SK-N-SH (cell line): ENCODE results near the gene RNF4. TPM values are rescaled to one million over a fixed set of nuclear protein-coding genes. Genes with fewer than 3 reads are reported as not detected.

Experiments used
- CTCF ChIA-PET: fragments of 300-600, 350-600 bp; formaldehyde crosslinking; extraction: SDS; loops from one replicate; lab custom pipeline; 2021; lab: Yijun Ruan, JAX
- POLR2A ChIA-PET: fragments of 350-600 bp; sonication (Branson Sonifier 250); formaldehyde crosslinking; extraction: SDS; loops from one replicate; lab custom pipeline; 2020; ENCODE audit warnings: antibody characterized with exemption, inconsistent platforms; lab: Yijun Ruan, JAX
- DNase-seq: peaks from one replicate; pipeline ENCODE4 v3.0.0; 2012
- H2AFZ ChIP-seq: fragments of 200-600 bp; sonication (generic); 2 replicates; pipeline ENCODE4 v1.8.1; 2016; ENCODE audit warnings: antibody characterized with exemption, mild to moderate bottlenecking, low read depth
- H3F3A ChIP-seq: fragments of 200-600 bp; sonication (generic); replicated peaks from 2 replicates; pipeline ENCODE3; 2016; ENCODE audit warnings: antibody characterized with exemption, mild to moderate bottlenecking; ENCODE audit not compliant: insufficient read depth
- H3K27ac ChIP-seq, 2 experiments: fragments of 200-500 bp in 1 of 2; fragments of 200-600 bp in 1 of 2; sonication (Bioruptor generic) in 1 of 2; sonication (generic), shearing (Covaris generic) in 1 of 2; 2 replicates each; pipeline versions ENCODE4 v1.5.1 to v1.6.1; 2014 to 2016; ENCODE audit warnings: low read depth in 2 of 2, inconsistent platforms in 1 of 2, low read length in 1 of 2, mild to moderate bottlenecking in 1 of 2, mixed read lengths in 1 of 2
- H3K27me3 ChIP-seq: fragments of 200-600 bp; sonication (generic), shearing (Covaris generic); 2 replicates; pipeline ENCODE4 v1.6.1; 2016; ENCODE audit warnings: mixed run types; ENCODE audit not compliant: insufficient read depth
- H3K36me3 ChIP-seq, 2 experiments: fragments of 200-500 bp in 1 of 2; fragments of 200-600 bp in 1 of 2; sonication (Bioruptor generic) in 1 of 2; sonication (generic) in 1 of 2; replicated peaks in 1 of 2; 2 replicates each; pipeline versions ENCODE3 to v1.5.1; 2014 to 2016; ENCODE audit warnings: low read length in 1 of 2, mild to moderate bottlenecking in 1 of 2; ENCODE audit not compliant: insufficient read depth in 2 of 2, control insufficient read depth in 1 of 2
- H3K4me1 ChIP-seq, 2 experiments: fragments of 200-500 bp in 1 of 2; fragments of 200-600 bp in 1 of 2; sonication (Bioruptor generic) in 1 of 2; sonication (generic), shearing (Covaris generic) in 1 of 2; 2 replicates each; pipeline versions ENCODE4 v1.5.1 to v1.6.1; 2014 to 2016; ENCODE audit warnings: low read depth in 1 of 2, low read length in 1 of 2, mixed run types in 1 of 2; ENCODE audit not compliant: insufficient read depth in 2 of 2, control insufficient read depth in 1 of 2
- H3K4me2 ChIP-seq: fragments of 200-600 bp; sonication (generic), shearing (Covaris generic); 2 replicates; pipeline ENCODE4 v1.6.1; 2017; ENCODE audit warnings: mixed run types
- H3K4me3 ChIP-seq, 2 experiments: fragments of 200-500 bp in 1 of 2; fragments of 200-600 bp in 1 of 2; sonication (Bioruptor generic) in 1 of 2; sonication (generic), shearing (Covaris generic) in 1 of 2; 2 replicates each; pipeline versions ENCODE4 v1.5.1 to v1.8.1; 2014 to 2016; ENCODE audit warnings: low read depth in 2 of 2, inconsistent platforms in 1 of 2, low read length in 1 of 2, mild to moderate bottlenecking in 1 of 2, mixed read lengths in 1 of 2, moderate library complexity in 1 of 2
- H3K79me2 ChIP-seq: fragments of 200-600 bp; sonication (generic); 2 replicates; pipeline ENCODE4 v1.8.1; 2017; ENCODE audit warnings: mild to moderate bottlenecking; ENCODE audit not compliant: insufficient read depth
- H3K9ac ChIP-seq: fragments of 200-600 bp; sonication (generic); 2 replicates; pipeline ENCODE4 v1.6.1; 2017; ENCODE audit warnings: mixed run types
- H3K9me2 ChIP-seq: fragments of 200-600 bp; sonication (generic); 2 replicates; pipeline ENCODE4 v1.6.1; 2017; ENCODE audit warnings: mixed run types
- H3K9me3 ChIP-seq: fragments of 200-600 bp; sonication (generic); 2 replicates; pipeline ENCODE4 v1.6.1; 2017; ENCODE audit warnings: mixed run types, mild to moderate bottlenecking, moderate library complexity
- H4K20me1 ChIP-seq: fragments of 200-600 bp; sonication (generic); 2 replicates; pipeline ENCODE4 v1.6.1; 2017; ENCODE audit warnings: mild to moderate bottlenecking, mixed run types; ENCODE audit not compliant: insufficient read depth
- CHD2 ChIP-seq: fragments of 150-350 bp; IDR thresholded peaks from 2 replicates; pipeline ENCODE4 v1.6.1; 2018; ENCODE audit warnings: low read length; ENCODE audit not compliant: partially characterized antibody
- EP300 ChIP-seq, 2 experiments: IDR thresholded peaks; 2 replicates each; pipeline versions ENCODE4 v1.4.0 to v1.6.1; 2012; ENCODE audit warnings: borderline replicate concordance in 1 of 2, low read depth in 1 of 2, low read length in 1 of 2
- EZH2phosphoT487 ChIP-seq: fragments of 200-600 bp; sonication (generic); IDR thresholded peaks from 2 replicates; pipeline ENCODE4 v1.6.1; 2017; ENCODE audit warnings: low read depth, mixed run types, mild to moderate bottlenecking, antibody characterized with exemption, moderate library complexity, borderline replicate concordance
- FOXJ3 ChIP-seq: sonication (generic); formaldehyde crosslinking; IDR thresholded peaks from 2 replicates; pipeline ENCODE4 v1.5.1; 2020; ENCODE audit warnings: mild to moderate bottlenecking, missing genetic modification reagents
- FOXM1 ChIP-seq: IDR thresholded peaks from 2 replicates; pipeline ENCODE4 v1.4.0; 2012; ENCODE audit warnings: low read depth, mild to moderate bottlenecking
- GATA2 ChIP-seq: sonication (generic); formaldehyde crosslinking; IDR thresholded peaks from 2 replicates; pipeline ENCODE4 v1.5.0; 2020; ENCODE audit warnings: mild to moderate bottlenecking, missing genetic modification reagents
- IRF3 ChIP-seq: fragments of 150-350 bp; IDR thresholded peaks from 2 replicates; pipeline ENCODE4 v1.6.1; 2016; ENCODE audit warnings: mild to moderate bottlenecking, low read depth, low read length
- POLR2AphosphoS5 ChIP-seq: IDR thresholded peaks from 2 replicates; pipeline ENCODE4 v1.6.1; 2012; ENCODE audit warnings: low read depth, low read length
- RCOR1 ChIP-seq: fragments of 150-350 bp; IDR thresholded peaks from 2 replicates; pipeline ENCODE4 v1.6.1; 2017; ENCODE audit warnings: antibody characterized with exemption, low read length
- REST ChIP-seq: IDR thresholded peaks from 2 replicates; pipeline ENCODE4 v1.6.1; 2012; ENCODE audit warnings: mild to moderate bottlenecking, low read depth, low read length, moderate library complexity
- RFX5 ChIP-seq: IDR thresholded peaks from 2 replicates; pipeline ENCODE4 v1.6.1; 2012; ENCODE audit warnings: mild to moderate bottlenecking, improper control_type of control experiment, low read length
- SMC3 ChIP-seq: IDR thresholded peaks from 2 replicates; pipeline ENCODE4 v1.6.1; 2012; ENCODE audit warnings: low read depth, low read length, improper control_type of control experiment
- TCF12 ChIP-seq: IDR thresholded peaks from 2 replicates; pipeline ENCODE4 v1.4.0; 2012
- YY1 ChIP-seq: IDR thresholded peaks from 2 replicates; pipeline ENCODE4 v1.4.0; 2012; ENCODE audit warnings: low read depth, mild to moderate bottlenecking
- ZBTB33 ChIP-seq: IDR thresholded peaks from 2 replicates; pipeline ENCODE4 v1.4.0; 2012; ENCODE audit warnings: low read depth, borderline replicate concordance
- WGBS: methylation state at CpG from one replicate; pipeline ENCODE4 v1.1.6; 2017; ENCODE audit warnings: low lambda C conversion rate; 5-methylcytosine and 5-hydroxymethylcytosine counted together
- polyA plus RNA-seq, 3 experiments: library from polyadenylated mRNA; depleted of rRNA; stranded (reverse); fragments of >200 nt; gene quantifications; 2 replicates each; pipeline ENCODE4 v1.2.3, GENCODE V29; 2012
- TF ChIP-seq, protein P1 (sequence below): IDR thresholded peaks from 2 replicates; pipeline ENCODE4; 2012

The RNF4 gene
- polyA plus RNA-seq, 1 of the 3 experiments (the other 2 are of a cell fraction) = 60.7 TPM

DNA sequence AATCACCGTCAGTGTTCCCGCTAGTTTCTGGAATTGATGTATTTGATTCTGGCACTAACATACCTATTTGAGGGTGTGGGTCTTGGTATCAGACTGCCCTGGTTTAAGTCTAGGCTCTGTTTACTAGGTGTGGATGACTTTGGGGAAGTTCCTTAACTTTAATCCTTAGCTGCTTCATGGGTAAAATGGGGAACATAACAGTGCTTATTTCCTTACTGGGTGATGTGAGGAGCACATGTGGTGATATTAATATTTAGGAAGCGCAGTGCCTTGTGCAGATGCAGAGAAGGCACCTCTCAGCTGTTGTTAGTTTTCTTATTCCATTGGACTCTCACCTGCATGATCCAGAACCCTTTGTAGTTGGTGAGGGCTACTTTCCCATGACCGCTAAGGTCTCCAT, 17.1 kb downstream of the RNF4 start:
- Histone ChIP-seq H2AFZ (no peak overlapping the region), H4K20me1 (peaks cover 98% of the 10 kb centered on the region), H3K4me2 (no peak overlapping the region), H3K27me3 (no peaks in the 10 kb centered on the region), H3K9ac (no peak overlapping the region), H3K4me1 (peaks cover 12 to 16% of the 10 kb centered on the region in 2 experiments; a peak in 2 of 4 replicates), H3K9me2 (no peaks in the 10 kb centered on the region), H3F3A (no peaks in the 10 kb centered on the region), H3K27ac (no peak overlapping the region), H3K36me3 (peaks cover 10 to 15% of the 10 kb centered on the region in 2 experiments), H3K79me2 (peaks cover 100% of the 10 kb centered on the region), H3K9me3 (no peaks in the 10 kb centered on the region), H3K4me3 (no peak overlapping the region)
- CTCF ChIA-PET = interaction anchor here (1.0 kb wide), 1 partner anchor 266 kb away, joined by 3 read pairs; no protein-coding TSS in a partner anchor
- POLR2A ChIA-PET = no interaction called here
- WGBS = 100% methylated on average over 4 of the region's 4 CpGs
- no peak for TF ChIP-seq GATA2
- TF ChIP-seq IRF3 = no peak
- TF ChIP-seq YY1 = no peak
- TF ChIP-seq EZH2phosphoT487 = no peak
- TF ChIP-seq RCOR1 = no peak
- TF ChIP-seq FOXM1 = no peak
- TF ChIP-seq POLR2AphosphoS5 = no peak
- TF ChIP-seq RFX5 = no peak
- TF ChIP-seq, protein P1, sequence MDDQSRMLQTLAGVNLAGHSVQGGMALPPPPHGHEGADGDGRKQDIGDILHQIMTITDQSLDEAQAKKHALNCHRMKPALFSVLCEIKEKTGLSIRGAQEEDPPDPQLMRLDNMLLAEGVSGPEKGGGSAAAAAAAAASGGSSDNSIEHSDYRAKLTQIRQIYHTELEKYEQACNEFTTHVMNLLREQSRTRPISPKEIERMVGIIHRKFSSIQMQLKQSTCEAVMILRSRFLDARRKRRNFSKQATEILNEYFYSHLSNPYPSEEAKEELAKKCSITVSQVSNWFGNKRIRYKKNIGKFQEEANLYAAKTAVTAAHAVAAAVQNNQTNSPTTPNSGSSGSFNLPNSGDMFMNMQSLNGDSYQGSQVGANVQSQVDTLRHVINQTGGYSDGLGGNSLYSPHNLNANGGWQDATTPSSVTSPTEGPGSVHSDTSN = no peak
- no peak for TF ChIP-seq TCF12
- TF ChIP-seq EP300 (IDR thresholded peaks at IDR 0.05; ENCODE audit: borderline replicate concordance in 1 of 2, low read depth in 1 of 2, low read length in 1 of 2) = no peak
- TF ChIP-seq ZBTB33 = no peak
- no peak for TF ChIP-seq FOXJ3 (CRISPR knock-in tag)
- TF ChIP-seq REST = no peak
- TF ChIP-seq CHD2 = no peak
- no peak for TF ChIP-seq SMC3
- DNase-seq = no peak
